Pulmonary artery endothelial cell (primary cell): ENCODE data around the gene PPP1R14B. TPM values are rescaled to one million over a fixed set of nuclear protein-coding genes. Genes with fewer than 3 reads are reported as not detected.

Experiments used
- DNase-seq: peaks from one replicate; pipeline ENCODE4 v3.0.0-alpha.2; 2011; ENCODE audit warnings: low read depth, low spot score
- total RNA-seq: library from RNA; depleted of rRNA; stranded (reverse); fragments of >200 nt; gene quantifications from 2 replicates; pipeline ENCODE4 v1.2.3, GENCODE V29; 2014

The PPP1R14B gene
- total RNA-seq, 1 donor from 2014 or later = 327 TPM

GRCh38 chr11:64210301-64211020 lies 36.3 kb downstream of the PPP1R14B start:
- no peak for DNase-seq

- DNase-seq = no peak
Observed at GRCh38 chr11:64209563-64209843, 37.2 kb downstream of the PPP1R14B start.

- no peak for DNase-seq
Observed at GRCh38 chr11:64208796-64209562, 37.8 kb downstream of the PPP1R14B start.

GRCh38 chr11:64208086-64208795 lies 38.5 kb downstream of the PPP1R14B start:
- DNase-seq = no peak

GRCh38 chr11:64207256-64208085 lies 39.3 kb downstream of the PPP1R14B start:
- DNase-seq = no peak

- no peak for DNase-seq
Observed at GRCh38 chr11:64206457-64207255, 40.1 kb downstream of the PPP1R14B start, which contains the start of gene FERMT3. FERMT3 (plus strand) TSS chr11:64206721; CDS start chr11:64207365, 644 bp downstream.

GRCh38 chr11:64204464-64204989 lies 42.2 kb downstream of the PPP1R14B start:
- DNase-seq = peak; percentile 84

- no peak for DNase-seq
Observed at GRCh38 chr11:64204080-64204440, 42.7 kb downstream of the PPP1R14B start.

GRCh38 chr11:64203421-64204079 lies 43.2 kb downstream of the PPP1R14B start:
- no peak for DNase-seq

- DNase-seq = no peak
Observed at GRCh38 chr11:64202992-64203391, 43.8 kb downstream of the PPP1R14B start.

GRCh38 chr11:64201543-64201942 lies 45.2 kb downstream of the PPP1R14B start:
- DNase-seq = no peak

- DNase-seq = no peak
Observed at GRCh38 chr11:64198511-64198910, 48.2 kb downstream of the PPP1R14B start.

GRCh38 chr11:64196626-64197025 lies 50.1 kb downstream of the PPP1R14B start:
- DNase-seq = no peak

Other genes starting within 250 kb of the PPP1R14B start
- not detected in 2 replicates for gene FLRT1, start 211.0 kb downstream of the PPP1R14B start, total RNA-seq
- 14.6 and 37.7 TPM in 2 replicates for gene MACROD1, start 80.8 kb downstream of the PPP1R14B start, total RNA-seq
- gene STIP1, start 60.8 kb downstream of the PPP1R14B start, total RNA-seq = 187 and 331 TPM in 2 replicates
- 75.9 and 109 TPM in 2 replicates for gene FERMT3, start 40.2 kb downstream of the PPP1R14B start, total RNA-seq
- gene TRPT1, start 20.8 kb downstream of the PPP1R14B start, total RNA-seq = 13.4 and 20.0 TPM in 2 replicates
- gene NUDT22, start 20.7 kb downstream of the PPP1R14B start, total RNA-seq = 35.5 and 47.1 TPM in 2 replicates
- 11.8 and 12.2 TPM in 2 replicates for gene DNAJC4, start 16.4 kb downstream of the PPP1R14B start, total RNA-seq
- gene VEGFB, start 12.4 kb downstream of the PPP1R14B start, total RNA-seq = 18.4 and 18.7 TPM in 2 replicates
- 62.8 and 91.5 TPM in 2 replicates for gene FKBP2, start 5.8 kb downstream of the PPP1R14B start, total RNA-seq
- gene PLCB3, start 4.6 kb upstream of the PPP1R14B start, total RNA-seq = 66.6 and 84.5 TPM in 2 replicates
- 60.7 and 84.5 TPM in 2 replicates for gene BAD, start 37.7 kb upstream of the PPP1R14B start, total RNA-seq
- gene GPR137, start 38.9 kb upstream of the PPP1R14B start, total RNA-seq = 5.4 and 11.0 TPM in 2 replicates
- 0.07 TPM in 1 of 2 replicates, not detected in the other for gene KCNK4, start 44.4 kb upstream of the PPP1R14B start, total RNA-seq
- 0.33 TPM in 1 of 2 replicates, not detected in the other for gene CATSPERZ, start 53.4 kb upstream of the PPP1R14B start, total RNA-seq
- 40.4 and 50.9 TPM in 2 replicates for gene ESRRA, start 58.6 kb upstream of the PPP1R14B start, total RNA-seq
- gene TRMT112, start 70.6 kb upstream of the PPP1R14B start, total RNA-seq = 219 and 239 TPM in 2 replicates
- gene PRDX5, start 71.2 kb upstream of the PPP1R14B start, total RNA-seq = 173 and 299 TPM in 2 replicates
- gene CCDC88B, start 93.3 kb upstream of the PPP1R14B start, total RNA-seq = 0.88 and 1.6 TPM in 2 replicates
- 46.7 and 52.2 TPM in 2 replicates for gene RPS6KA4, start 112.2 kb upstream of the PPP1R14B start, total RNA-seq